Mesodermal cell (in vitro differentiated cells): ENCODE measurements around the gene IST1.
A peak's percentile ranks its signal among the peaks of the same experiment; 100 is the strongest.

ENCODE experiments used
- H3K27ac ChIP-seq: 2 replicates; pipeline ENCODE4 v1.7.0; 2013; ENCODE audit warnings: mild to moderate bottlenecking, low read depth, low read length, moderate library complexity; ENCODE audit not compliant: severe bottlenecking
- H3K36me3 ChIP-seq: 2 replicates; pipeline ENCODE4 v1.7.1; 2013; ENCODE audit warnings: mild to moderate bottlenecking, low read length, moderate library complexity; ENCODE audit not compliant: control insufficient read depth, insufficient read depth
- H3K4me1 ChIP-seq: one replicate; pipeline ENCODE4 v1.7.1; 2013; ENCODE audit warnings: mild to moderate bottlenecking, low read length; ENCODE audit not compliant: insufficient read depth, control insufficient read depth, poor library complexity, severe bottlenecking
- H3K4me3 ChIP-seq: 2 replicates; pipeline ENCODE4 v1.7.0; 2013; ENCODE audit warnings: low read length, control low read depth, mild to moderate bottlenecking; ENCODE audit not compliant: insufficient read depth, poor library complexity, severe bottlenecking; ENCODE audit errors: extremely low read depth
- H3K9me3 ChIP-seq: 2 replicates; pipeline ENCODE4 v1.7.1; 2013; ENCODE audit warnings: mild to moderate bottlenecking, low read length, moderate library complexity; ENCODE audit not compliant: control insufficient read depth
- WGBS, 2 experiments: methylation state at CpG; one replicate each; pipeline ENCODE4 v1.1.5; 2013; ENCODE audit warnings: missing lambda C conversion rate in 2 of 2; ENCODE audit not compliant: insufficient coverage in 2 of 2; 5-methylcytosine and 5-hydroxymethylcytosine counted together

The IST1 gene

GRCh38 chr16:71931599-71931998 lies 36.3 kb downstream of the IST1 start:
- H3K4me1 ChIP-seq = peaks cover 36% of the 10 kb centered on the region
- H3K4me3 ChIP-seq = no peak overlapping the region
- H3K36me3 ChIP-seq = peaks cover 69% of the 10 kb centered on the region
- 100% methylated on average over 2 of the region's 6 CpGs for WGBS, 2 experiments
- H3K9me3 ChIP-seq = no peaks in the 10 kb centered on the region
- H3K27ac ChIP-seq = no peak overlapping the region

DNA sequence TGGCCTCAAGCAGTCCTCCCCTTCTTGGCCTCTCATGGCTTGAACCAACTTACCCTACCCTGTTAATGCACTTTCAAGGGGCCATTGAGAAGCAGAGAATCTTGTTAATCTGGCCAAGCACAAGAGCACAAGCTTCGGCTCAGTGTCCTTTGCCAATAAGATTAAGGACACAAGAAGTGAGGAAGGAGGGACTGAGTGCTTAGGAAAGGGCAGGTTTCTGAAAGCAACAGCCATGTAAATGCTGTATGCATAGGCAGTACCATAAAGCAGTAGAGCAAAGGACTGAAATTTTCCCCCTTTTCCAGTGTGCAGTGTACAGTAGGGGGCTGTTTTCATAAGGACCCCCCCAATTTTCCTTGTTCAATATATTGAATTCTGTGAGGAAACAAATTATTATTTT lies 37.7 kb downstream of the IST1 start:
- H3K36me3 ChIP-seq = peaks cover 60% of the 10 kb centered on the region
- no peak overlapping the region for H3K27ac ChIP-seq
- H3K4me1 ChIP-seq = peaks cover 22% of the 10 kb centered on the region
- H3K9me3 ChIP-seq = no peaks in the 10 kb centered on the region
- H3K4me3 ChIP-seq = no peak overlapping the region
- 89 to 100% methylated on average over 1 of the region's 1 CpG for WGBS, 2 experiments

GRCh38 chr16:71933913-71934695 lies 38.8 kb downstream of the IST1 start:
- 92 to 96% methylated on average over 8 to 10 of the region's 11 CpGs for WGBS, 2 experiments
- Histone ChIP-seq H3K27ac (peak overlapping the region; percentile 12), H3K4me3 (no peak overlapping the region), H3K4me1 (peaks cover 12% of the 10 kb centered on the region), H3K9me3 (no peaks in the 10 kb centered on the region), H3K36me3 (peaks cover 52% of the 10 kb centered on the region)

DNA sequence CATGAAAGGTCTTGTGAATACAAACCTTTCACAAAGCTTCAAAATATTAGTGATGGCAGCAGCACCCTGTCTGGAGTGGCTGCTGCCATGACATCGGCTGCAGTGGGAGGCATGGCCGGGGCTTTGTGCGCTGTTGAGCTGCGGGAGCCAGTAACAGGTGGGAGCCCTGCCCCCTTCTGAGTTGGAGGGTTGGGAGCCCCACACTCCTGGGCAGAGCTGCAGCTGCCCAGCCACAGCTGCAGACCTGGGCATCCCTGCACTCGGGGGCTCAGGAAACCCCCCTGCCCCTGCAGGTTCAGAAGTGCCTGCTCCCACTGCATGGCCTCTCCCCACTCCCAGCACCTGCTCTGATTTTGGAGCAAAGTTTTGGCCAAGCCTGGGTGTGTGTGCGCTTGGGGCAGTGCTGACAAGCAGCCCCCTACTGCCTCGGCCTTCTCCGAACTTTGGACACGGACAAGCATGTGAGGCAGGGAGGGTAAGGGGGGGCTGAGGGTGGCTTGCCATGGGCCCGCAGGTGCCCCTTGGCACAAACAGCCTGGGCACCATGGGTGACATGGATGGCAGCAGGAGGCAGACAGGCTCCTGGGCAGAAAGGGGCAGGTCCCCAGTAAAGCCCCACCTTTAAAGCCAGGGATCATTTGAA lies 42.7 kb downstream of the IST1 start:
- H3K27ac ChIP-seq = no peak overlapping the region
- H3K4me3 ChIP-seq = no peak overlapping the region
- peaks cover 25% of the 10 kb centered on the region for H3K36me3 ChIP-seq
- no peaks in the 10 kb centered on the region for H3K4me1 ChIP-seq
- no peaks in the 10 kb centered on the region for H3K9me3 ChIP-seq
- 93 to 98% methylated on average over 6 to 10 of the region's 10 CpGs for WGBS, 2 experiments

GRCh38 chr16:71943887-71944286 lies 48.6 kb downstream of the IST1 start:
- H3K36me3 ChIP-seq = no peaks in the 10 kb centered on the region
- H3K27ac ChIP-seq = no peak overlapping the region
- H3K4me1 ChIP-seq = peaks cover 4% of the 10 kb centered on the region
- H3K9me3 ChIP-seq = no peaks in the 10 kb centered on the region
- no CpG with 5 or more reads among the region's 2 CpGs for WGBS, 2 experiments
- no peak overlapping the region for H3K4me3 ChIP-seq

- 59 to 93% methylated on average over 1 to 4 of the region's 6 CpGs for WGBS, 2 experiments
- Histone ChIP-seq H3K36me3 (no peaks in the 10 kb centered on the region), H3K4me3 (no peak overlapping the region), H3K9me3 (no peaks in the 10 kb centered on the region), H3K27ac (no peak overlapping the region), H3K4me1 (peaks cover 4% of the 10 kb centered on the region)
Observed at GRCh38 chr16:71945616-71946015, 50.3 kb downstream of the IST1 start.

- Histone ChIP-seq H3K36me3 (no peaks in the 10 kb centered on the region), H3K4me3 (no peak overlapping the region), H3K9me3 (no peaks in the 10 kb centered on the region), H3K4me1 (no peaks in the 10 kb centered on the region), H3K27ac (no peak overlapping the region)
- WGBS, 2 experiments = 33% methylated on average over 2 of the region's 5 CpGs; no CpG with 5 or more reads in 1 of the 2 experiments
Observed at GRCh38 chr16:71952825-71953224, 57.5 kb downstream of the IST1 start.

- Histone ChIP-seq H3K36me3 (no peaks in the 10 kb centered on the region), H3K4me1 (no peaks in the 10 kb centered on the region), H3K27ac (no peak overlapping the region), H3K9me3 (no peaks in the 10 kb centered on the region), H3K4me3 (no peak overlapping the region)
- WGBS, 2 experiments = 83 to 96% methylated on average over 2 of the region's 5 CpGs
Observed at GRCh38 chr16:71954180-71954579, 58.8 kb downstream of the IST1 start.

DNA sequence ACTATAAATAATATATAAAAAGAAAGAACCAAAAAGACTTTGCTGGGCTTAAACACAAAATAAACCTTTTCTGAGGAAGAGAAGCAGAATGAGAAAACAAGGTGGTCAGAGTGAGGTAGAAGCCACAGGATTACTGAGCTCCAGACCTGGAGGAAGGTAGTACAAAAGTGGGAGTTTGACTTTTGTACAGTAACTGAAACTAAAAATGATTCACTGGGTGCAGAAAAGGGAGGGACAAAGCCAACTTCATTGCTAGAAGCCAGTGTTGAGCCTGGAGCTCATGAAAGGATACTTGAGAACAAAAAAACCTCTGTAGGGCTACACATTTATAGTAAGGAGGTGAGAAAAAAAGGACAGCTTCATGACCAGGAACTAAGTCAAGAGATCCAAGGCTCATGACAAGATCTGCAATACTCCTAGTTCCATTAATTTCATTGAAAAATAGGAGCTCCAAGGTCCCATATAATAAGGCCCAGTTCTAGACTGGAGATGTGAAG lies 59.4 kb downstream of the IST1 start:
- no peaks in the 10 kb centered on the region for H3K4me1 ChIP-seq
- no peak overlapping the region for H3K27ac ChIP-seq
- no peak overlapping the region for H3K4me3 ChIP-seq
- H3K9me3 ChIP-seq = no peaks in the 10 kb centered on the region
- no peaks in the 10 kb centered on the region for H3K36me3 ChIP-seq

GRCh38 chr16:71956486-71956885 lies 61.2 kb downstream of the IST1 start:
- no peaks in the 10 kb centered on the region for H3K9me3 ChIP-seq
- H3K27ac ChIP-seq = no peak overlapping the region
- H3K36me3 ChIP-seq = no peaks in the 10 kb centered on the region
- 85 to 90% methylated on average over 2 of the region's 3 CpGs for WGBS, 2 experiments
- no peak overlapping the region for H3K4me3 ChIP-seq
- H3K4me1 ChIP-seq = no peaks in the 10 kb centered on the region
